Uterus (tissue), 2 donors: ENCODE data around the gene MED27.

Experiments
- CTCF ChIP-seq, 4 experiments: fragments of 200-600 bp in 2 of 4; fragments of 450-650 bp in 2 of 4; sonication (generic) in 2 of 4; IDR thresholded peaks; one replicate each; pipeline ENCODE4 v1.5.1; 2016 to 2019; ENCODE audit warnings: antibody characterized with exemption in 4 of 4, mild to moderate bottlenecking in 2 of 4, moderate library complexity in 1 of 4
- POLR2A ChIP-seq, 2 donors: fragments of 450-650 bp; IDR thresholded peaks; one replicate each; pipeline ENCODE4 v1.6.1; 2016; ENCODE audit warnings: antibody characterized with exemption in 2 of 2, mild to moderate bottlenecking in 1 of 2, moderate library complexity in 1 of 2

- TF ChIP-seq CTCF (IDR thresholded peaks at IDR 0.05) (no peak), POLR2A (IDR thresholded peaks at IDR 0.05) (no peak)
Measured at GRCh38 chr9:131837316-131837715, 242.4 kb downstream of the MED27 start.
